Measurements from ENCODE around the gene HRH3. TPM values are rescaled to one million over a fixed set of nuclear protein-coding genes. Genes with fewer than 3 reads are reported as not detected.

Gene HRH3
- total RNA-seq, 2 donors from 2014 or later: 0.44 TPM; not detected in 1

GRCh38 chr20:62226707-62227590, 6.9 kb upstream of the HRH3 start:
- Histone ChIP-seq H3K27me3 (ENCODE audit: control insufficient read depth, insufficient read depth, low read length, poor library complexity, severe bottlenecking) (peaks cover 46% of the 10 kb centered on the region), H3K36me3 (ENCODE audit: control insufficient read depth, insufficient read depth, low read length) (no peaks in the 10 kb centered on the region), H3K9ac (ENCODE audit: extremely low read depth, low read length, poor library complexity, severe bottlenecking) (no peak overlapping the region), H3K9me3 (ENCODE audit: control insufficient read depth, low read length) (no peaks in the 10 kb centered on the region), H3K4me3 (ENCODE audit: low read length) (no peak overlapping the region), H3K4me1 (ENCODE audit: control insufficient read depth, insufficient read depth, low read length) (no peaks in the 10 kb centered on the region), H3K27ac (ENCODE audit: low read depth, low read length) (no peak overlapping the region)
- Mint-ChIP-seq H3K36me3 (ENCODE audit: low read depth) (no peaks in the 10 kb centered on the region), H3K4me1 (no peaks in the 10 kb centered on the region), H3K9me3 (no peaks in the 10 kb centered on the region), H3K27ac (no peak overlapping the region), H3K4me3 (no peak overlapping the region), H3K27me3 (ENCODE audit: insufficient read depth) (peaks cover 42% of the 10 kb centered on the region)
- WGBS, 2 experiments (ENCODE audit: insufficient coverage in 1 of 2, insufficient read length in 1 of 2): 82 to 85% methylated on average over 16 to 24 of the region's 24 CpGs
- TF ChIP-seq, protein P1, sequence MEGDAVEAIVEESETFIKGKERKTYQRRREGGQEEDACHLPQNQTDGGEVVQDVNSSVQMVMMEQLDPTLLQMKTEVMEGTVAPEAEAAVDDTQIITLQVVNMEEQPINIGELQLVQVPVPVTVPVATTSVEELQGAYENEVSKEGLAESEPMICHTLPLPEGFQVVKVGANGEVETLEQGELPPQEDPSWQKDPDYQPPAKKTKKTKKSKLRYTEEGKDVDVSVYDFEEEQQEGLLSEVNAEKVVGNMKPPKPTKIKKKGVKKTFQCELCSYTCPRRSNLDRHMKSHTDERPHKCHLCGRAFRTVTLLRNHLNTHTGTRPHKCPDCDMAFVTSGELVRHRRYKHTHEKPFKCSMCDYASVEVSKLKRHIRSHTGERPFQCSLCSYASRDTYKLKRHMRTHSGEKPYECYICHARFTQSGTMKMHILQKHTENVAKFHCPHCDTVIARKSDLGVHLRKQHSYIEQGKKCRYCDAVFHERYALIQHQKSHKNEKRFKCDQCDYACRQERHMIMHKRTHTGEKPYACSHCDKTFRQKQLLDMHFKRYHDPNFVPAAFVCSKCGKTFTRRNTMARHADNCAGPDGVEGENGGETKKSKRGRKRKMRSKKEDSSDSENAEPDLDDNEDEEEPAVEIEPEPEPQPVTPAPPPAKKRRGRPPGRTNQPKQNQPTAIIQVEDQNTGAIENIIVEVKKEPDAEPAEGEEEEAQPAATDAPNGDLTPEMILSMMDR (conservative IDR thresholded peaks at IDR 0.05): no peak
- no peak for DNase-seq

- Mint-ChIP-seq H3K27me3 (ENCODE audit: insufficient read depth) (peaks cover 50% of the 10 kb centered on the region), H3K36me3 (ENCODE audit: low read depth) (no peaks in the 10 kb centered on the region), H3K4me3 (no peak overlapping the region), H3K27ac (no peak overlapping the region), H3K4me1 (peaks cover 1% of the 10 kb centered on the region), H3K9me3 (no peaks in the 10 kb centered on the region)
- Histone ChIP-seq H3K9ac (ENCODE audit: extremely low read depth, low read length, poor library complexity, severe bottlenecking) (no peak overlapping the region), H3K4me1 (ENCODE audit: control insufficient read depth, insufficient read depth, low read length) (no peaks in the 10 kb centered on the region), H3K4me3 (ENCODE audit: low read length) (no peak overlapping the region), H3K27me3 (ENCODE audit: control insufficient read depth, insufficient read depth, low read length, poor library complexity, severe bottlenecking) (peaks cover 55% of the 10 kb centered on the region), H3K36me3 (ENCODE audit: control insufficient read depth, insufficient read depth, low read length) (no peaks in the 10 kb centered on the region), H3K27ac (ENCODE audit: low read depth, low read length) (no peak overlapping the region), H3K9me3 (ENCODE audit: control insufficient read depth, low read length) (no peaks in the 10 kb centered on the region)
- TF ChIP-seq, protein P1 (conservative IDR thresholded peaks at IDR 0.05): no peak
- no peak for DNase-seq
- 90 to 95% methylated on average over 10 to 17 of the region's 17 CpGs for WGBS, 2 experiments (ENCODE audit: insufficient coverage in 1 of 2, insufficient read length in 1 of 2)
Observed at GRCh38 chr20:62225820-62226635, 6.0 kb upstream of the HRH3 start.

DNA sequence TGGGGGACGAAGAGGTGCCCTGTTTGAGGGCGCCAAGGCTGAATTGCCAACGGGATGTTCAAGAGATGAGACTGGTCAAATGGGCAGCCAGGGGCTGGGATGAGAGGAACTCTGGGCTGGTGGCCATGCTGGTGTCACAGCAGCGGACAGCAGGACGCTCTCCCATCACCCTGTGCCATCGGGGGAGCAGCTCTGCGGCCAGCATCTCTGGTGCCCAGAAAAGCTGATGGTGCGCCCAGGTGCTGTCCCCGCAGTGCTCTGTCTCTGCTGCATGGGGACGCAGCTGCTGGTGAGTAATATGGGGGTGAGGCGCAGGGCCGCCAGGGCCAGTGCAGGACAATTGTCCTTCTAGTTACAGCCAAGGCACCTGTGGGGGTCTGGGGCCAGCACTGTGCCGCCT, 4.9 kb upstream of the HRH3 start:
- no peaks in the 10 kb centered on the region for H3K36me3 Mint-ChIP-seq (ENCODE audit: low read depth)
- no peak overlapping the region for H3K4me3 ChIP-seq (ENCODE audit: low read length)
- H3K27me3 Mint-ChIP-seq (ENCODE audit: insufficient read depth): peaks cover 54% of the 10 kb centered on the region
- H3K27me3 ChIP-seq (ENCODE audit: control insufficient read depth, insufficient read depth, low read length, poor library complexity, severe bottlenecking): peaks cover 63% of the 10 kb centered on the region
- 82 to 89% methylated on average over 9 to 13 of the region's 13 CpGs for WGBS, 2 experiments (ENCODE audit: insufficient coverage in 1 of 2, insufficient read length in 1 of 2)
- H3K4me1 ChIP-seq (ENCODE audit: control insufficient read depth, insufficient read depth, low read length): no peaks in the 10 kb centered on the region
- no peak for DNase-seq
- H3K36me3 ChIP-seq (ENCODE audit: control insufficient read depth, insufficient read depth, low read length): no peaks in the 10 kb centered on the region
- peaks cover 3% of the 10 kb centered on the region for H3K4me1 Mint-ChIP-seq
- H3K9ac ChIP-seq (ENCODE audit: extremely low read depth, low read length, poor library complexity, severe bottlenecking): no peak overlapping the region
- TF ChIP-seq, protein P1 (conservative IDR thresholded peaks at IDR 0.05): no peak
- no peak overlapping the region for H3K4me3 Mint-ChIP-seq
- H3K27ac Mint-ChIP-seq: no peak overlapping the region
- no peak overlapping the region for H3K27ac ChIP-seq (ENCODE audit: low read depth, low read length)
- H3K9me3 Mint-ChIP-seq: no peaks in the 10 kb centered on the region
- no peaks in the 10 kb centered on the region for H3K9me3 ChIP-seq (ENCODE audit: control insufficient read depth, low read length)
